ENCODE results near the gene FRMD5.
A peak's percentile ranks its signal among the peaks of the same experiment; 100 is the strongest.

FRMD5 gene

GRCh38 chr15:44145495-44145894, 49.6 kb downstream of the FRMD5 start:
- peak; percentile 88 for FAIRE-seq
- no peak for DNase-seq (ENCODE audit: insufficient read length, low spot score)
- TF ChIP-seq POLR2A (IDR thresholded peaks at IDR 0.05; ENCODE audit: low read depth, low read length) = no peak

DNA sequence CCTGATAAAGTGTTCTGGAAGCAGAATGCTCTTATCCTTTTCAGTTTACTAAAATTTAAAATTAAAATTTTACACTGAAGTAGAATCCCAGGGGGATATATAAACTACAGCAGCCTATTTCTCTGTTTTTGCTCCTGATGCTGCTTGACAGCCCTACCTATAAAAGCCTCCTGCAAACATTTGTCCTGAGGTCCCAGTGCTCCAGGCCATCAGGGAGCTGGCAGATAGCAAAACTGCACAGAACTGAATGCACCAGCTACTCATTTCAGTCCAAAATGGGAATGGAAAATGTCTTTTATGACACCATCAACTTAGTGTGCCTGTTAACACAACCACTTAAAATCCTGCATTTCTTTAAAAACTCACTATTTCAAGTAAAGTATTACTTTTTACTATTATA, 50.1 kb downstream of the FRMD5 start:
- TF ChIP-seq POLR2A (IDR thresholded peaks at IDR 0.05; ENCODE audit: low read depth, low read length) = no peak
- DNase-seq (ENCODE audit: insufficient read length, low spot score) = no peak
- no peak for FAIRE-seq

GRCh38 chr15:44144184-44144583, 50.9 kb downstream of the FRMD5 start:
- TF ChIP-seq POLR2A (IDR thresholded peaks at IDR 0.05; ENCODE audit: low read depth, low read length) = no peak
- FAIRE-seq = no peak
- no peak for DNase-seq (ENCODE audit: insufficient read length, low spot score)

GRCh38 chr15:44137750-44138149, 57.3 kb downstream of the FRMD5 start:
- no peak for TF ChIP-seq POLR2A (IDR thresholded peaks at IDR 0.05; ENCODE audit: low read depth, low read length)
- no peak for DNase-seq (ENCODE audit: insufficient read length, low spot score)
- FAIRE-seq = peak; percentile 75

GRCh38 chr15:44136991-44137477, 58.0 kb downstream of the FRMD5 start:
- FAIRE-seq (peak; percentile 15), DNase-seq (ENCODE audit: insufficient read length, low spot score) (no peak)
- no peak for TF ChIP-seq POLR2A (IDR thresholded peaks at IDR 0.05; ENCODE audit: low read depth, low read length)

GRCh38 chr15:44132057-44132456, 63.0 kb downstream of the FRMD5 start:
- FAIRE-seq (no peak), DNase-seq (ENCODE audit: insufficient read length, low spot score) (no peak)
- no peak for TF ChIP-seq POLR2A (IDR thresholded peaks at IDR 0.05; ENCODE audit: low read depth, low read length)

GRCh38 chr15:44130778-44131177, 64.3 kb downstream of the FRMD5 start:
- TF ChIP-seq POLR2A (IDR thresholded peaks at IDR 0.05; ENCODE audit: low read depth, low read length) = no peak
- FAIRE-seq = no peak
- DNase-seq (ENCODE audit: insufficient read length, low spot score) = no peak

DNA sequence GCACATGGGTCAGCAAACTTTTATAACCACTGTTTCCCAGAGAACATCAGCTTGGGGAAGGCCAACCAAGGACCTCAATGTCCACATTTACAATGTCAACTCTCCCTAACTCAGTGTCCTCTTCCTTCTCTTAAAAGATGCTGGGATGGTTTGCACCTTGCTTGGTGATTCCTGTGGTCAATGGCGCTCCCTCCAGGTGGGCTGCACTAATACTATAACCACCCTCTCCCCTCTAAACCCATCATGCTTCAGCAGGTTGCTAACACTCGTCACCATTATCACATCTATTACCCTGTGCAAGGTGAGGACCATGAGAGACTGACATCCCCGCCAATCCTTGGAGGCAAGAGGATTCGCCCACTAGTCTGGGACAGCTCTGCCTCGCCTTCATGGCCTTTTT, 65.2 kb downstream of the FRMD5 start:
- FAIRE-seq (no peak), DNase-seq (ENCODE audit: insufficient read length, low spot score) (no peak)
- no peak for TF ChIP-seq POLR2A (IDR thresholded peaks at IDR 0.05; ENCODE audit: low read depth, low read length)

DNA sequence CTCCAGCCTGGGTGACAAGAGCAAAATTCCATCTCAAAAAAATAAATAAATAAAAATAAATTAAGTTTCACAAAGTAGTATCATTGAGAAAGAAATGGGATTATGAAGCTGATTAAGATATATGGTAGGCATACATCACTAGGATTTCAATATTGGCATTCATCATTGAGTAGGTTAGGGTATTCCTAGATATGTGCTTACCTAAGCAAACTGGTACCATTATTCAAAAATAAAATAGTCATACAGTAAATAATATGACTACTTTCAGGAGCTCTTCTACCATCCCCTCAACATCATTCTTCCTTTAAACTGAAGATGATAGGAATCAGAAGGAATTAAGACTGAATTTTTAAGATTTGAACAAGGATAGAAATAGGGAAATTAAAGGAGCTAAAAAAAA, 66.6 kb downstream of the FRMD5 start:
- DNase-seq (ENCODE audit: insufficient read length, low spot score) = no peak
- TF ChIP-seq POLR2A (IDR thresholded peaks at IDR 0.05; ENCODE audit: low read depth, low read length) = no peak
- FAIRE-seq = no peak

DNA sequence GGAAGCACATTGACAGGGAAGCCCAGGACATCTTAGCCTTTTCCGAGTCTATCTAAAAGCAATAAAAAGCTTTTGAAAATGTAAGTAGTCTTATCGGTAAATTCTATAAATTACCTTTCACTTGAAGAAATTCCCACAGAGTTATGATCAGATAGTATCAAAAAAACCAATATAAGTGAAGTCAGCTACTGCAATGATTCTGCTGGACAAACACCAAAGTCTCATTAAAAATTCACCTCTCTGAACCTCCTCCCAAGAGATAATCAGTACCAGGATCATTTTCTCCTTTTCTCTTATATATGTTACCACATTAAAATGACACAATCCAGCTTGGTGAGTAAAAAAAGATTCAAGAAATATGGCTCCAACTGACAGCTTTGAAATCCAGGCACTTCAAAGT, 69.2 kb downstream of the FRMD5 start:
- DNase-seq (ENCODE audit: insufficient read length, low spot score) (no peak), FAIRE-seq (no peak)
- no peak for TF ChIP-seq POLR2A (IDR thresholded peaks at IDR 0.05; ENCODE audit: low read depth, low read length)

DNA sequence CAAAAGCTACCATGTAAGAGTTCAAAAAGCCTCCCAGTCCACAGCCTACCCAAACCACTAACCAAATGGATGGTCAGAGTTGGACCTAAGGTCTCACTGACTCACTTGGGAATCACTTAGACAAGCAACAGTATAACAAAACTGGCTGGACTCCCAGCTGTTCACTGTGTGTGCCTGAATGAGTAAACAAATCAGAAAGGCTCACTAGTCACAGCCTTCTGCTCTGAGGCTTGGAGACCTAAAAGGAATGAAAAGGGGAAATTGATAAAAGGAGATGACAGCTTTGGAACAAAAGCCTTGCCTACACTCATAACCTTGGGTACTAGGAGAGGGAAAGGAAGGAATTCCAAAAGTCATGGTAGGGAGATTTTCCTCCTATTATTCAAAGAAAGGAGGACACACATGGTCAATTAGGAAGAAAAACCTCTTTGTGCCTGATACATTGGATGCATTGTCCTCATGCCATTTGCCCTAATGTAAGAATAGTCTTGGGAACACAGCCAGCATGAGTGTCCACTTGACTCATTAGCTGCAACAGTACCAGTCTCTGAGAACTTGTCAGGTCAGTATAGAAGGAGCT, 92.3 kb downstream of the FRMD5 start:
- TF ChIP-seq POLR2A (IDR thresholded peaks at IDR 0.05; ENCODE audit: low read depth, low read length) = no peak
- FAIRE-seq = peak; percentile 100
- DNase-seq (ENCODE audit: insufficient read length, low spot score) = peak; percentile 30

DNA sequence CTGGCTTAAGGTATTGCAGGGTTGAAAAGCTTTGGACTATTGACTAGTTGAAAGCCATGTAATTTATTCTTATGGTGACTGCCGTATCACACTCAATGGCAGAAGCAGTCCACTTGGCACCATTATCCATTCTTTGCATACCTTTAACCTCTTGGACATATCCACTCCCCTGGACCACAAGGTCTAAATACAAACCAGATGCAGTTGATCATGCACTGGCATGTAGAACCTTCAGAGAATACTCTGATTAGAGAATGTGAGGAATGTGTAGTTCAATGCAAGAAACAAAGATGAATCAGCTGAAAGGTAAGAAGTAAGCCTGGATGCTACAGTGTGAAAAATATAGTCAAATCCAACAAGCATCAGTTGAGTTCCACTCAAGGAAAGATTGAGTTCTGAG, 93.1 kb downstream of the FRMD5 start:
- peak; percentile 12 for DNase-seq (ENCODE audit: insufficient read length, low spot score)
- FAIRE-seq = no peak
- no peak for TF ChIP-seq POLR2A (IDR thresholded peaks at IDR 0.05; ENCODE audit: low read depth, low read length)

DNA sequence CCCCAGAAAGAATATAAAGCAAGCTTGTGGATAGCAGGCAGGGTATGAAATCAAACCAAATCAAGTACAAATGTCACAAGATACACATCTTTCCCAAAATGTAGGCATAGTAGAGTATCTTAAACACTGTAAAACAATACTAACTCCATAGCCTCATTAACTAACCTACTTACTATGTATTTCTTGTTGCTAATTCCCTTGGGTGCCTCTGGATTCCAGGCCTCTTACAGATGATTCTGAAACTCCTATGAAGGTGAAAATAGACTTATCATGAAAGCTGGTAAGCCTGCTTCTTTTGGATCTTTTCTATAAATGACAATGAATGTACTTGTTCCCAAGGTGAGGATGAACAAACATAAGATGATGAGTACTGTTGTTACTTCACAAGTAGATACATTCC, 93.8 kb downstream of the FRMD5 start:
- FAIRE-seq (peak; percentile 75), DNase-seq (ENCODE audit: insufficient read length, low spot score) (no peak)
- TF ChIP-seq POLR2A (IDR thresholded peaks at IDR 0.05; ENCODE audit: low read depth, low read length) = no peak

- no peak for DNase-seq (ENCODE audit: insufficient read length, low spot score)
Measured at GRCh38 chr15:44099671-44100070, 95.4 kb downstream of the FRMD5 start.

DNA sequence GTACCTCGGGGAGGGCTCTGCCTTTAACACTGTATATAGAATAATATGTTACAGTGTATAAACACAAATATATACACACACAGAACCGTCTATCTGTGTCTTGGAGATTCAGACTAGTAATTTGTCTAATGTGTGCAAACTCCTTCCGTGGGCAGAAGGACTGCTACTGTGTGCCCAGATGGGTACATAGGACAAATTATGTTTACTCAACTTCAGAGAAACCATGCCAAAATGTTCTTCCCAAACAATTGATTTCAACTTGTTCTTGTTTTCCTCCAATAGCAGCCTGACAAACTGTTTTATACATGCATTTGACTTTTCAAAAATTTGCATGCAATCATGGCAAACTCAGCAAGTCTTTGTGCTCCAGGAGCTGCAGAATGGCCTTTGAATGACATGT, 97.5 kb downstream of the FRMD5 start:
- no peak for FAIRE-seq
- no peak for TF ChIP-seq POLR2A (IDR thresholded peaks at IDR 0.05; ENCODE audit: low read depth, low read length)
- DNase-seq (ENCODE audit: insufficient read length, low spot score) = no peak

More at GRCh38 chr15:44099671-44100070, 95.4 kb downstream of the FRMD5 start:
- no peak for FAIRE-seq
- TF ChIP-seq POLR2A (IDR thresholded peaks at IDR 0.05; ENCODE audit: low read depth, low read length) = no peak

GRCh38 chr15:44096596-44096995, 98.5 kb downstream of the FRMD5 start:
- DNase-seq (ENCODE audit: insufficient read length, low spot score) = no peak
- peak; percentile 58 for FAIRE-seq
- no peak for TF ChIP-seq POLR2A (IDR thresholded peaks at IDR 0.05; ENCODE audit: low read depth, low read length)

Data from H54 (cell line).